Caki2 (cell line): ENCODE data around the gene FUT8. TPM values are rescaled to one million over a fixed set of nuclear protein-coding genes. Genes with fewer than 3 reads are reported as not detected.

Experiments
- DNase-seq: peaks from one replicate; pipeline ENCODE4 v3.0.0-alpha.2; 2015; ENCODE audit warnings: low read depth
- in situ Hi-C: cut with HindIII; loops from 2 replicates; pipeline ENCODE4 v1.10.0; 2016; ENCODE audit warnings: low sequenced_read_pairs, low pct_unique_long_range_greater_than_20kb, mixed read lengths
- total RNA-seq: library from RNA; depleted of rRNA; stranded (reverse); fragments of >200 nt; shearing (Covaris generic); gene quantifications from 2 replicates; pipeline ENCODE4 v1.2.3, GENCODE V29; 2014; ENCODE audit warnings: low replicate concordance

FUT8 gene
- total RNA-seq, 1 experiment from 2014 or later: 29.6 TPM

DNA sequence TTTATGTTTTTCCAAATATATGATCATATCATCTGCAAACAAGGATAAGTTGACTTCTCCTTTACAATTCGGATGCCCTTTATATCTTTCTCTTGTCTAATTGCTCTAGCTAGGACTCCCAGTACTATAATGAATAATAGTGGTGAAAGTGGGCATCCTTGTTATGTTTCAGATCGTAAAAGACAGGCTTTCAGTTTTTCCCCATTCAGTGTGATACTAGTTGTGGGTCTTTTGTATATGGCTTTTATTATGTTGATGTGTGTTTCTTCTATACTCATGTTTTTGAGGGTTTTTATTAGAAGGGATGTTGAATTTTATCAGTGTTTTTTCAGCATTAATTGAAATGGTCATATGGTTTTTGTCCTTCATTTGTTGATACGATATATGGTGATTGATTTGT, 97.3 kb downstream of the FUT8 start:
- in situ Hi-C loops: no loop called here
- DNase-seq: no peak

DNA sequence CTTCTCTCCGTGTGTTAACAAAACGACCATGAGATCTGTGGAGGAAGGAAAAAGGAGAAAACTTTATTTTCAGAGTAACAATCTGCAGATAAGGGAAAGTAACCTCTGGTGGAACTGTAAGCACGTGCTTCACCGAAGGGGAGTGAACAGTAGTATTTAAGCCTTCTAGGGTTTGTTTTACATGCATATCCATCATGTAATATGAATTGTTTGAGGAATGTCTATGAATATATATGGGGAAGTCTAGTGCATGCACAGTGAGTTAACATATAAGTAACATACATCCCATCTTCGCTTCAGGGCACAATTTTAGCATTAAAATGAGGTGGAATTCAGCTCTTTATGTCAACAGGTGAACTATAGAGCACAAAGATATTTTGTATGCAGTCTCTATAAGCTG, 101.1 kb downstream of the FUT8 start:
- DNase-seq: no peak
- in situ Hi-C loops: no loop called here

DNA sequence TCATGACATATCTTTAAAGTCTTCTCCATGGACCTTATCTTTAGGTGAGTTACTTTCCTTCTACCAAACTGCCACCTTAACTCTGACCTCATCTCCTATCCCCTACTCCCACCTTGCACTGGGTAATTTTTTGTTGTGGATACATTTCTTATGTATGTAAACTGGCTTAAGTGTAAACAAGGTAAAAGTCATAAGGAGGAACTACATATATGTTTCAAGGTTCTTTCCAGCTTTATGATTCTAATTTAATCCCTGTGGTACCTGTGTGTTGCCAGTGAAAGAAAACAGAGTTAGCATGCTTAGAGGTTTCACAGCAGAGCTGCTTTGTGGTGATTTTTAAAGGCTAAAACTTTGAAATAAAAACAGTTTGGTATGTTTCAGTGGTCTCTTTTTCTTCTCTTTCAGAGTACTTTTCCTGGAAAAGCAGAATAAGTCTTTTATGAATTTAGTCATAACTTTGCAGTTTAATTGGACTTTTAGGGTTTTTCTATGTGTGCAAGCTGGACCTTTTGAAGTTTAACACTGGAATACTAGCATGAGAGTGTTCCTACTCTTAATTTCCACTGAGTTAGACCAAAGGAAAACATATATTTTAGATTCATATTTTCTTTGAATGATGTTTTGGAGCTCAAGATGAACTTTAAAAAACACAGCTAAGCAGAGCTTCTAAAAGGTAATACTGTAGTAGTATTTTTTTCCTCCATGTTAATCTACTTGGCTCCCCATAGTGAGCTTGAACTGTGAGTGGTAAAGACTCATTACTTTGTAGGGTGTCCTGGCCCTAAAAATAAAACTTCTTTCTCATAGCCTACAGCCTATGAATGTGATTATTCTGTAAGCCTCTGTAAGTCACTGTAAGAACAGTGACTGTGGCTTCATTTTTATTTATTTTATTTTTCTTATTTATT, 105.4 kb downstream of the FUT8 start:
- no peak for DNase-seq

DNA sequence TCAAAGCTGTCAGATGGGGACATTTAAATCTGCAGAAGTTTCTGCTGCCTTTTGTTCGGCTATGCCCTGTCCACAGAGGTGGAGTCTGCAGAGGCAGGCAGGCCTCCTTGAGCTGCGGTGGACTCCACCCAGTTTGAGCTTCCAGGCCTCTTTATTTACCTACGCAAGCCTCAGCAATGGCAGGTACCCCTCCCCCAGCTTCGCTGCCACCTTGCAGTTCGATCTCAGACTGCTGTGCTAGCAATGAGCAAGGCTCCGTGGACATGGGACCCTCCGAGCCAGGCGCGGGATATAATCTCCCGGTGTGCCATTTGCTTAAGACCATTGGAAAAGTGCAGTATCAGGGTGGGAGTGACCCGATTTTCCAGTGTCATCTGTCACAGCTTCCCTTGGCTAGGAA, 115.5 kb downstream of the FUT8 start:
- in situ Hi-C loops: no loop called here
- DNase-seq: no peak

More for the DNA sequence above, 105.4 kb downstream of the FUT8 start:
- in situ Hi-C loops: no loop called here

DNA sequence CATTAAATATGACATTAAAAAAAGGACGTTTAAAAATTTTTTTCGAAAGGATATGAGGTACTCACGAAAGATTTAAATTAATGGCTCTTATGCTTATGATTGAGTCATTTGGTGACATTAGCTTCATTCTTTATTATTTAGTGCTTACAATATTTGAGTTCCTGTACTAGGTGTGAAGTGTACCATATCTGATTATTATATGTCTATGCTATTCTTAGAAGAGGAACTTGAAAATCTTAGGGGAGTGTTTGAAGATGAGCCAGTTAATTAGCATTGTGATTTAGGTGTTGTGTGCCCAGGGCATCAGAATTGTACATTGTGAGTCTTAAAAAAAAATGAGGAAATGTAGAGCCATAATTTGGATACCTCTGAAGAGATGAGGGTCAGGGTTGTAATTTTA, 118.6 kb downstream of the FUT8 start:
- no peak for DNase-seq
- in situ Hi-C loops: no loop called here

DNA sequence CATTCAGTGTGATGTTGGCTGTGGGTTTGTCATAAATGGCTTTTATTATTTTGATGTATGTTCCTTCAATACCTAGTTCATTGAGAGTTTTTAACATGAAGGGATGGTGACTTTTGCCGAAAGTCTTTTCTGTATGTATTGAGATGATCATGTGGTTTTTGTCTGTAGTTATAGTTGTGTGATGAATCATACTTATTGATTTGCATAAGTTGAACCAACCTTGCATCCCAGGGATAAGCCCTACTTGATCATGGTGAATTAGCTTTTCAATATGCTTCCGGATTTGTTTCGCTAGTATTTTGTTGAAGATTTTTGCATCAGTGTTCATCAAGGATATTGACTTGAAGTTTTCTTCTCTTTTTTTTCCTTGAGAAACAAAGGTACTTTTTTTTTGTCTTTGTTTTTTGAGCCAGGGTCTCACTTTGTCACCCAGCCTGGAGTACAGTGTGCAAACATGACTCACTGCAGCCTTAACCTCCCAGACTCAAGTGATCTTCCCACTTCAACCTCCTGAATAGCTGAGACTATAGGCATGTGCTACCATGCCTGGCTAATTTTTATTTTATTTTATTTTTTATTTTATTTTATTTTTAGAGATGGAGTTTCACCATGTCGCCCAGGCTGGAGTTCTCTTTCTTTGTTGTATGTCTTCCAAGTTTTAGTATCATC, 121.3 kb downstream of the FUT8 start:
- in situ Hi-C loops: no loop called here
- no peak for DNase-seq

DNA sequence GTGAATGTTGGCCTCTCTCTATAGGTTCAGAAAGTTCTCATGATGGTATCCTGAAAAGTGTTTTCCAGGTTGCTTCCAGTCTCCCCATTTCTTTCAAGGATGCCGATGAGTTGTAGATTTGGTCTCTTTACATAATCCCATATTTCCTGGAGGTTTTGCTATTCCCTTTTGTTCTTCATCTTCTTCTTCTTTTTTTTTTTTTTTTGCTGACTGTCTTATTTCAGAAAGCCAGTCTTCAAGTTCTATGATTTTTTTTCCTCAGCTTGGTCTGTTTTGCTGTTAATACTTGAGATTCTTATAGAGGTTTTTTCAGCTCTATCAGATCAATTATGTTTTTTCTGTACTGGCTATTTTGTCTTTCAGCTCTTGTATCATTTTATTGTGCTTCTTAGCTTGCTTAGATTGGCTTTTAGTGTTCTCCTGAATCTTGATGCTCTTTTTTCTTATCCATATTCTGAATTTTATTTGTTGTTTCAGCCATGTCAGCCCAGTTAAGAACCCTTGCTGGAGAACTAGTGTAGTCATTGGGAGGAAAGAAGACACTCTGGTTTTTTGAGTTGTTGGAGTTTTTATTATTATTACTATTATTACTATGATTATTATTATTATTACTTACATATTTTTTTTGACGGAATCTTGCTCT, 124.4 kb downstream of the FUT8 start:
- DNase-seq: no peak
- in situ Hi-C loops: no loop called here

DNA sequence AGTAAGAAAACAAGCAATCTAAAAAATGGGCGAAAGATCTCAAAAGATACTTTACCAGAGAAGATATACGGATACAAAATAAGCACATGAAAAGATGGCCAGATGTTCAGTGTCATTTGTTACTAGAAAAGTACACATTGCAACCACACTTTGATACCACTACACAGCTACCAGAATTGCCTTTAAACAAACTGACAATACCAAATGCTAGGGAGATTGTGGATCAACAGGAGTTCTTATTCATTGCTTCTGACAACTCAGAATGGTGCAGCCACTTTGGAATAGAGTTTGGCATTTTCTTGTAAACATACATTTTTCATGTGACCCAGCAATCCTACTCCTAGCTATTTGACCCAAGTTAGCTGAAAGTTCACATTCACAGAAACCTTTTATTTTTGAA, 136.3 kb downstream of the FUT8 start:
- DNase-seq: no peak
- in situ Hi-C loops: no loop called here

DNA sequence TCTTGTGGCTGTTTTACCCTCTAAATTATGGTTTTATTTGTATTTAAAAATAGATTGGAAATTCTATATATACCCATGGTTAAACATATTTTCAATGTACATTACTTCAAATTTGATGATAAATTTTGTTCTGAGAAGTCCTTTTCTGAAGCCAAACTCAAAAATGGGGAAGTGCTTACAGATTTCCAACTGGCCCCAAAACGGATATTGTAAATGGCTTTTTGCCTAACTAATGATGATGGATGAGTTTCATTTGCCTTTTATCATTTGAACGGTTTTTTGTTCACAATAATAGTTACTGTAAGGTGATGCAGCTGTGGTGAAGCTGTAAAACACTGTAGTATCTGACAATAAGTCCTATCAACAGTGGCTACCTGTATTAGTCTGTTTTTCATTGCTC, 136.9 kb downstream of the FUT8 start:
- in situ Hi-C loops: no loop called here
- no peak for DNase-seq

DNA sequence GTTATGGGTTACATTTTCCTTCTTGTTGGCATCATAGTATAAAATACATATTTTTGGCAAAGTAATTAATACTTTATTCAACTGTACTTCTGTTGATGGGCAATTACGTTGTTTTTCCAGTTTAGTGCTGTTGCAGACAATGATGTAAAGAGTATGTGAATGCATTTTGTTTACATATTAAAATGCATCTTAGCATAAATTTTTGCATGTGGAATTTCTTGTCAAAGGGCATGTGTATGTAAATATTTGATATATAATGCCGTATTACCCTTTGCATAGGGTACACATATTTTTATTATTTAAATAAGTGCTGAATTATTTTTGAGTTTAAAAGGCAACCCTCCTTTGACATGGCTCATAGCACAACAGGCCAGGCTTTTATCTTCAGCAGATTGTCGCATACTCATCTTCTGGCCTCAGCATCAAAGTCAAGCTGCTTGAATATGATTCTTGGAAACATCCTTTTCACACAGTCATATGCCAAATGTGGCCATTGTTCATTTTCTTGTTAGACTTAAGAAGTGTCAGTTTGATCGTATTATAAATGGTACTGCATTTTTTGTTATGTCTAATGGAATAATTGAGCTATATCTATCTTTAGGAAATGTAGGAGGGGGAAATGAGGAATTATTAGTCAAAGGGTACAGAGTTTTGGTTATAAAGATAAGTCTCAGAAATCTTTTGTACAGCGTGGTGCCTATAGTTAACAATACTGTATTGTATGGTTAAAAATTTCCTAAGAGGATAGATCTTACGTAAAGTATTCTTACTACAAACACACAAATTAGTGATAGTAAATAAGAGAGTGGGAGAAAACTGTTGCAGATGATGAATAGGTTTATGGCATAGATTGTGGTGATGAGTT, 138.5 kb downstream of the FUT8 start:
- DNase-seq: no peak
- in situ Hi-C loops: no loop called here

DNA sequence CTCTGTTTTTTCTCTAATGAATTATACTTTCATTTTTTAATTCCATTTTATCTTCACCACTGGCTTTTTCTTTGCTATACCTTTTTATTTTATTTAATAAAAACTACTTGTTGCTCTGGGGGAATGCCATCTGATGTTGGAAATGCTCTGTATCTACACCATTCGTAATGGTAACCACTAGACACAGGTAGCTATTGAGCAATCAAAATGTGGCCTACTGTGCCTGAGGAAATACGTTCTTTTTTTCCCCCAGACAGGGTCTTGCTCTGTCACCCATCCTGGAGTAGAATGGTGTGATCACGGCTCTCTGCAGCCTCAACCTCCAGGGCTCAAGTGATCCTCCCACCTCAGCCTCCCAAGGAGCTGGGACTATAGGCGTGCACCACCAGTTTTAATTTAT, 140.2 kb downstream of the FUT8 start:
- no peak for DNase-seq
- in situ Hi-C loops: no loop called here

DNA sequence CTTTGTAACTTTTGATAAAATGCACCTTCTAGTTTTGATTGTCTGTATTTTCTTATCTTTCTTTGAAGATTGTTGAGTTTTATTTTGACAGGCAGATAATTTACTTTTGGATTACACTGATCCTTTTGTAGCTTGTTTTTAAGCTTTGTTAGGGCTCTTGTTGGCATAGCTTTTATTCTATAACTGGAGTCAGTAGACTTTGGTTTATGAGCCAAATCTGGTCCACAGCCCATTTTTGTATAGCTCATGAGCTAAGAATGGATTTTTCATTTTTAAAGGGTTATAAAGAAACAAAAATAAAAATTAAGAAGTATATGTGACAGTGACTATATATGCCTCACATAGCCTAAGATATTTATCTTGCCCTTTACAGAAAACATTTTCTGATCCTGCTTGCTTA, 142.3 kb downstream of the FUT8 start:
- in situ Hi-C loops: no loop called here
- DNase-seq: no peak

DNA sequence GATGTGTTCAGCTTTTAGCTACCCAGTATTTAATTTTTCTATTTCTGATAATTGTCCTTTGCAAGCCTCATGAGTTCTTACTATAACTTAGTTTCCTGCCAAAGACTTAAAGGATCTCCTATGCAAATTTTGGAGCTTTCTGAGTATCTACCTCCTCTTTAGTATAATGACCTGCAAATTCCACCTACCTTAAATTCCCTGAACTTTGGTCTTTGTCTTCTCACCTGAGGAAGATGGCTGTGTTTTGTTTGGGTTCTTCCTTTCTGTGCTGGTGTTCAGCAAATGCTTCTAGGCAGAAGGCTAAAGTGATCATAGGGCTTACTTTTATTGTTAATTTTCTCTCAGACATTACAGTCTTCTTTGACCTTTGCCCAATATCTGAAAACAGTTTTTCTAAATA, 142.8 kb downstream of the FUT8 start:
- DNase-seq: no peak
- in situ Hi-C loops: no loop called here

DNA sequence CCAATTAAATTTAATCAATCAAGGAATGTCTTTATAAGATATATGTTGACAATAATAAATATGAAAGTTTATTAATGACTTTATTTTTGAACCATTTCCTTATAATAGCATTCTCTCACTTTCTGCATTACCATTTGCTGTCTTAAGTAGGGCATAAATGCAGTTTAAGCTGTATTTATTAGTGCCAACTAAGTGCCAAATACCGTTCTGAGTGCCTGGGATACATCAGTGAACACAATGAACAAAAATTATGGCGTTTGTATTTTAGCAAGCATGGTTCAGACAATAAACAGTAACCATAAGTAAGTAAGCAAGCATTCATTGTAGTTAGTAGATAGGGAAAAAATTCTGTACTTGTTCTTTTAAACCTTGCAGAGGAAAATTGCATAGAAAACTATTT, 145.8 kb downstream of the FUT8 start:
- DNase-seq: no peak
- in situ Hi-C loops: no loop called here

DNA sequence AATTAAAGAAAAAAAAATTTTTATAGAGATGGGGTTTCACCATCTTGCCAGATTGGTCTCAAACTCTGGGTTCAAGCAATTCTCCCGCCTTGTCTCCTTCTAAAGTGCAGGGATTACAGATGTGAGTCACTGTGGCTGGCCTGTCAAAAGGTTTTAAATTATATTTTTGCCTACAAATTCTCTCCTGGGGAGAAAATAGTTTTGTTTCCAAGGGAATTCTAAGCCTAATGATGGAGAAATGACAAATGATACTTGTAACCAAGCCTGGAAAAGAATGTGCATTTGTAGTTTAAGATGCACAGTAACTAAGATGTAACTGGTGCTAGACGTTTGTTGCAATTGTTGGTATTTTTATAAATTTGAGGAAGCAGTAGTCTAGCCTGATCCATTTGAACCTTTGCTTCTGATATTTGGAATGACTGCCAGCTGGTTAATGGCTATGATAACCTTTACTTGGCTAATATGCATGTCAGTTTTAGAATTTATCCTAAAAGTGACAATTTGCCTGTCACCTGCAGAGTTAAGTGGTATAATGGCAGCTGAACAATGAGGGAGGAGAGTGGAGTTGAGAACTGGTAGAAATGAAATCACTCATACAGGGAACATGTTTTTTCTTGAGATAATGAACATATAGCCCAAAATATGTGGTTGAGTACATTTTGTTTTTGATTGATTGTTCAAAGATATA, 148.0 kb downstream of the FUT8 start:
- in situ Hi-C loops: no loop called here
- DNase-seq: no peak

DNA sequence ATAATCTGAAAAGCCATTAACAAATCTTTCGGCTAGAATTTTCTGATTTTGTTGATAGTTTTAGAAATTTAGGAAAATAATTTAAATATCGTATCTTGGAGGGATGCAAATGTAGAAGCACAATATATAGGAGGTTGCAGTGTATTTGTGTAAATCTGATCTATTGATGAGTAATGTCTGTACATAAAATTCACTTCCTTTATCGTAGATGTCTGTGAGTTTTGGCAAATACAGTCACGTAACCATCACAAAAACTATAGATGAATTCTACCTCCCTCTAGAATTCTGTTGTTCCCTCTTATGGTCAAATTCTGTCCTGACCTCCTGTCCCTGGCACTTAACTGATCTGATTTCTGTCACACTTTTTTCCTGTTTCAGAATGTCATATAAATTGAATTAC, 151.8 kb downstream of the FUT8 start:
- DNase-seq: no peak
- in situ Hi-C loops: no loop called here

DNA sequence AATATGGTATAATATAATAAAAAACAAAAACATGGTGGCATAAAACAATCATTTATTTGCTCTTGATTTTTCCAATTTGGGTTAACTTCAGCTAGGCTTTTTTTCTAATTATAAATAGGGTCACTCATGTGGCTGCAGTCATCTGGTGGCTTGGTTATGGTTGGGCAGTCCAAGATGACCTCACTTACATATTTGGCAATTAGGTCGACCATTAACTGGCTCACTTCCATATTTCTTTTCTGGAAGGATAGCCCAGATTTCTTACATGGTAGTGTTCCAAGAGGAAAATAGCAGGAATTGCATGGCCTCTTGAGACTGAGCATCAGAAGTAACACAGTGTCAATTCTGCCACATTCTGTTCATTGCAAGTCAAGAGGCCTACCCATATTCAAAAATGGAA, 153.4 kb downstream of the FUT8 start:
- peak; percentile 29 for DNase-seq
- in situ Hi-C loops: no loop called here
